Measurements from ENCODE around the gene SPZ1. TPM values are rescaled to one million over a fixed set of nuclear protein-coding genes. Genes with fewer than 3 reads are reported as not detected.

SPZ1 gene
- total RNA-seq, 1 donor, result not detected

- no peak overlapping the region for H3K27ac ChIP-seq (ENCODE audit: low read depth, low read length)
- H3K4me2 ChIP-seq (ENCODE audit: insufficient read depth, low read length), result no peak overlapping the region
- DNase-seq (ENCODE audit: insufficient read length, low spot score, missing footprints), result no peak
- no peak overlapping the region for H2AFZ ChIP-seq (ENCODE audit: low read length)
- H3K79me2 ChIP-seq (ENCODE audit: insufficient read depth, low read length), result no peaks in the 10 kb centered on the region
- no peak overlapping the region for H3K4me3 ChIP-seq (ENCODE audit: insufficient read depth, low read length)
- no peaks in the 10 kb centered on the region for H4K20me1 ChIP-seq (ENCODE audit: insufficient read depth, low read length)
- no peaks in the 10 kb centered on the region for H3K36me3 ChIP-seq (ENCODE audit: insufficient read depth, low read length)
- no peaks in the 10 kb centered on the region for H3K9me3 ChIP-seq (ENCODE audit: low read depth, low read length)
- no peak for TF ChIP-seq CTCF (IDR thresholded peaks at IDR 0.05; ENCODE audit: extremely low read depth, low read depth, low read length)
- peaks cover 7% of the 10 kb centered on the region for H3K27me3 ChIP-seq (ENCODE audit: insufficient read depth, low read length)
- no peaks in the 10 kb centered on the region for H3K4me1 ChIP-seq (ENCODE audit: insufficient read depth, low read length)
Measured at GRCh38 chr5:80288177-80288576, 31.6 kb upstream of the SPZ1 start.

- H3K4me1 ChIP-seq (ENCODE audit: insufficient read depth, low read length), result no peaks in the 10 kb centered on the region
- no peak overlapping the region for H3K4me3 ChIP-seq (ENCODE audit: insufficient read depth, low read length)
- H3K27me3 ChIP-seq (ENCODE audit: insufficient read depth, low read length), result peaks cover 7% of the 10 kb centered on the region
- no peaks in the 10 kb centered on the region for H3K9me3 ChIP-seq (ENCODE audit: low read depth, low read length)
- DNase-seq (ENCODE audit: insufficient read length, low spot score, missing footprints), result no peak
- no peak for TF ChIP-seq CTCF (IDR thresholded peaks at IDR 0.05; ENCODE audit: extremely low read depth, low read depth, low read length)
- H3K79me2 ChIP-seq (ENCODE audit: insufficient read depth, low read length), result no peaks in the 10 kb centered on the region
- H3K27ac ChIP-seq (ENCODE audit: low read depth, low read length), result no peak overlapping the region
- no peaks in the 10 kb centered on the region for H4K20me1 ChIP-seq (ENCODE audit: insufficient read depth, low read length)
- H2AFZ ChIP-seq (ENCODE audit: low read length), result no peak overlapping the region
- H3K36me3 ChIP-seq (ENCODE audit: insufficient read depth, low read length), result no peaks in the 10 kb centered on the region
- no peak overlapping the region for H3K4me2 ChIP-seq (ENCODE audit: insufficient read depth, low read length)
Measured at GRCh38 chr5:80289320-80289719, 30.5 kb upstream of the SPZ1 start.

- Histone ChIP-seq H4K20me1 (ENCODE audit: insufficient read depth, low read length) (no peaks in the 10 kb centered on the region), H3K4me3 (ENCODE audit: insufficient read depth, low read length) (no peak overlapping the region), H3K9me3 (ENCODE audit: low read depth, low read length) (no peaks in the 10 kb centered on the region), H3K36me3 (ENCODE audit: insufficient read depth, low read length) (no peaks in the 10 kb centered on the region), H3K27me3 (ENCODE audit: insufficient read depth, low read length) (no peaks in the 10 kb centered on the region), H3K79me2 (ENCODE audit: insufficient read depth, low read length) (no peaks in the 10 kb centered on the region), H2AFZ (ENCODE audit: low read length) (no peak overlapping the region), H3K27ac (ENCODE audit: low read depth, low read length) (no peak overlapping the region), H3K4me2 (ENCODE audit: insufficient read depth, low read length) (no peak overlapping the region), H3K4me1 (ENCODE audit: insufficient read depth, low read length) (no peaks in the 10 kb centered on the region)
- no peak for DNase-seq (ENCODE audit: insufficient read length, low spot score, missing footprints)
- no peak for TF ChIP-seq CTCF (IDR thresholded peaks at IDR 0.05; ENCODE audit: extremely low read depth, low read depth, low read length)
Measured at GRCh38 chr5:80291761-80292160, 28.0 kb upstream of the SPZ1 start.

- no peaks in the 10 kb centered on the region for H3K4me1 ChIP-seq (ENCODE audit: insufficient read depth, low read length)
- H3K9me3 ChIP-seq (ENCODE audit: low read depth, low read length), result no peaks in the 10 kb centered on the region
- H3K4me3 ChIP-seq (ENCODE audit: insufficient read depth, low read length), result no peak overlapping the region
- H3K4me2 ChIP-seq (ENCODE audit: insufficient read depth, low read length), result no peak overlapping the region
- peak; percentile 65 for DNase-seq (ENCODE audit: insufficient read length, low spot score, missing footprints)
- no peak overlapping the region for H2AFZ ChIP-seq (ENCODE audit: low read length)
- no peaks in the 10 kb centered on the region for H3K79me2 ChIP-seq (ENCODE audit: insufficient read depth, low read length)
- no peaks in the 10 kb centered on the region for H3K36me3 ChIP-seq (ENCODE audit: insufficient read depth, low read length)
- H3K27ac ChIP-seq (ENCODE audit: low read depth, low read length), result no peak overlapping the region
- no peak for TF ChIP-seq CTCF (IDR thresholded peaks at IDR 0.05; ENCODE audit: extremely low read depth, low read depth, low read length)
- no peaks in the 10 kb centered on the region for H4K20me1 ChIP-seq (ENCODE audit: insufficient read depth, low read length)
- no peaks in the 10 kb centered on the region for H3K27me3 ChIP-seq (ENCODE audit: insufficient read depth, low read length)
Measured at GRCh38 chr5:80296121-80296520, 23.7 kb upstream of the SPZ1 start.
